HUES6 (cell line): ENCODE results near the gene TRIP10.
"Not testable (repeated sequence)": the region's sequence is repeated elsewhere in the genome, so short reads cannot be mapped to it uniquely, and the experiment has no call there.

Source experiments
- H3K27ac ChIP-seq: 2 replicates; pipeline ENCODE4 v1.7.0; 2013; ENCODE audit warnings: low read depth, mild to moderate bottlenecking, low read length, inconsistent platforms
- H3K27me3 ChIP-seq: 2 replicates; pipeline ENCODE4 v1.6.1; 2013; ENCODE audit warnings: low read length; ENCODE audit not compliant: control insufficient read depth, insufficient read depth
- H3K36me3 ChIP-seq: 2 replicates; pipeline ENCODE4 v1.6.1; 2013; ENCODE audit warnings: low read length; ENCODE audit not compliant: control insufficient read depth, insufficient read depth
- H3K4me1 ChIP-seq: 2 replicates; pipeline ENCODE4 v1.6.1; 2013; ENCODE audit warnings: low read length; ENCODE audit not compliant: control insufficient read depth, insufficient read depth
- H3K4me3 ChIP-seq: 2 replicates; pipeline ENCODE4 v1.5.1; 2013; ENCODE audit warnings: low read depth, low read length
- H3K9ac ChIP-seq: one replicate; pipeline ENCODE4 v1.6.1; 2013; ENCODE audit warnings: mild to moderate bottlenecking, low read length
- H3K9me3 ChIP-seq: 2 replicates; pipeline ENCODE4 v1.6.1; 2013; ENCODE audit warnings: low read depth, low read length; ENCODE audit not compliant: control insufficient read depth, insufficient read depth

The TRIP10 gene

DNA sequence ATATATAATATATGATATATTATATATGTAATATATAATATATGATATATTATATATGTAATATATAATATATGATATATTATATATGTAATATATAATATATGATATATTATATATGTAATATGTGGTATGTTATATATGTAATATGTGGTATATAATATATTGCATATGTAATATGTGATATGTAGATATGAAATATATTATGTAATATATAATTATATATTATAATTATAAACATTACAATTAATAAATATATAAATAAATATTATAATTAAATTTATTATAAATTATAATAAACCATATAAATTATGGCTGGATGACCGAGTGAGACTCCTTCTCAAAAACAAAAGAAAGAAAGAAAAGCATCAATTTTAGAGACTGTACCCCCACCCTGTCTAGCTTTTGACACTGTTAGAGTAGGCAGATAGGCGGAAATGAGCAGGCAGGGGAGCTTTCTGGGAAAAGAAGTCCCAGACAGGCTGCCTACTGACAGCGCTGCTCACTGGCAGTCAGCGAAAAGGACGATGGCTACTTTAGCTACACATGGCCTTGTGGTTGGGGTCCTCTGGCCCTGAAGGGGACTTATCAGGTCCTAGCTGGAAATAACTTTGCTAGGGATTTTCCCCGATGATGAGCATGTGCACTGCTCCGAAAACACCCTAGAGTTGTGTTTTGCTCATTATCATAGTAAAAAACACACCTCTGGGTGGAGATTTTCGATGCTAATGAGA is 38.7 kb upstream of the TRIP10 start:
- H3K27ac ChIP-seq, result no peak overlapping the region
- H3K9ac ChIP-seq, result no peak overlapping the region
- no peaks in the 10 kb centered on the region for H3K9me3 ChIP-seq
- H3K36me3 ChIP-seq, result peaks cover 20% of the 10 kb centered on the region
- no peak overlapping the region for H3K4me3 ChIP-seq
- no peaks in the 10 kb centered on the region for H3K4me1 ChIP-seq
- H3K27me3 ChIP-seq, result no peaks in the 10 kb centered on the region

DNA sequence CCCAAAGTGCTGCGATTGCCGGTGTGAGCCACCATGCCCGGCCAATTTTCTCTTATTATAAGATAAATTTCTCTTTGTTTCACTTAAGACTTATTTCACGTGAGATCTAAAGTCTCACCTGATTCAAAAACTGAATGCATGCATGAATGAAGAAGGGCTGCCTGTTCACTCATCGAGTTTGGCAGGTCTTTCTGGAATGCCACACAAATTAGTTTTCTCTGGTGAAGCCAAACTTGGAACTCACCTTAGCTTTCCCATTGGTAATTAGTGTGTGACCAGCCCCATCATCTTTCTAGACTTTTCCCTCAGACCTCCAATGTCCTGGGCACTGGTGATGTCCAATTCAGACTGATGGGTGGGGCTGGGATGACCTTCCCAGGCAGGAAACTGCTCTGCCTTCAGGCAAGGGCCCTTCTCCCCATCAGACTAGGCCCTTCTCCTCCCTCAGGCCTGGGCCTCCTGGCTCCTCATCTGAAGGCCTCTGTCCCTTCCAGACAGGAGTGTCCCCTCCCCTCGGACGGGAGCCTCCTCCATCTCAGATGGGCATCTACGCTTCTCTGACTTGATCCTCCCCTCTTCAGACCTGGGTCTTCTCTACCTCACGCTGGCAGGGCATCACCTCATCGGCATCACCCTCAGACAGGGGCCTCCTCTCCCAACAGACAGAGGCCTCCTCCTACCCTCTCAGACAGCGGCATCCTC is 33.4 kb upstream of the TRIP10 start:
- Histone ChIP-seq H3K27me3 (peaks cover 12% of the 10 kb centered on the region; the same call in 1 of the 2 replicates), H3K36me3 (peaks cover 17% of the 10 kb centered on the region), H3K27ac (no peak overlapping the region), H3K4me3 (no peak overlapping the region), H3K4me1 (no peaks in the 10 kb centered on the region), H3K9me3 (no peaks in the 10 kb centered on the region), H3K9ac (no peak overlapping the region)

DNA sequence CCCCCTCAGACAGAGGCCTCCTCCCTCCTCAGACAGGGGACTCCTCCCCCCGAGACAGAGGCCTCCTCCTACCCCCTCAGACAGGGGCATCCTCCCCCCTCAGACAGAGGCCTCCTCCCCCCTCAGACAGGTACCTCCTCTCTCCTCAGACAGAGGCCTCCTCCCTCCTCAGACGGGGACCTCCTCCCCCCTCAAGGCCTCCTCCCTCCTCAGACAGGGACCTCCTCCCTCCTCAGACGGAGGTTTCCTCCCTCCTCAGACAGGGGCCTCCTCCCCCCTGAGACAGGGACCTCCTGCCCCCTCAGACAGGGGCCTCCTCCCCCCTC is 32.9 kb upstream of the TRIP10 start:
- H3K9me3 ChIP-seq, result no peaks in the 10 kb centered on the region

DNA sequence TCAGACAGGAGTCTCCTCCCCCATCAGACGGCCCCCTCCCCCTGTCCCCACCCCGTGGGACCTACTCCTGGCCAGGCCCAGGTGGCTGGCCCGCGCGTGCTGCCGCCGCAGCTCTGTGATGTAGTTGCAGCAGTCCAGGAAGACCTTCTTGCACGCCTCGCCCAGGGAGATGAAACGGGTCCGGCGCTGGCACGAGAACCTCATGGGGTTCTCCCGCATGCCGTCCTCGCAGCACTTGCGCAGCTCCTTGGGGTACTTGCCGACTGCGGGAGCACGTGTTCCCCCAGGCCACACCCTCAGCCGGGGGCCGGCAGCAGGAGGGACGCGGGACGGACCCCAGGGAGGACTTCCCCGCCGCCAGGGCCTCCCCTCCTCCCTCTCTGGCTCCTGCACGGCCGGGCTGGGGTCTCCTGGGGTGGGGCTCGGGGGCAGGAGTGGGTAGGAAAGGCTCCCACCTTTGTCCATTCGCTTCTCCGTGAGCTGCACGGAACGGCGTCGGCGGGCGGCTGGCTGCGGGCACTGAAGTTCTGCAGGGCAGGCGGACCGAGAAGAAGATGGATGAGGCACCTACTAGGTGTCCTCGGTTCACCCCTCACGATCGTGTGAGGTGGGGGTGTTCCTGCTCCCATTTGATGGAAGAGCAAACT is 32.3 kb upstream of the TRIP10 start:
- Histone ChIP-seq H3K9ac (no peak overlapping the region), H3K36me3 (peaks cover 18% of the 10 kb centered on the region), H3K4me1 (no peaks in the 10 kb centered on the region), H3K9me3 (no peaks in the 10 kb centered on the region), H3K4me3 (no peak overlapping the region), H3K27me3 (peaks cover 16% of the 10 kb centered on the region; the same call in 1 of the 2 replicates), H3K27ac (no peak overlapping the region)

More for the DNA sequence above, 32.9 kb upstream of the TRIP10 start:
- peaks cover 16% of the 10 kb centered on the region for H3K36me3 ChIP-seq
- no peak overlapping the region for H3K27ac ChIP-seq
- H3K9ac ChIP-seq, result no peak overlapping the region
- H3K4me3 ChIP-seq, result no peak overlapping the region
- no peaks in the 10 kb centered on the region for H3K4me1 ChIP-seq
- peaks cover 14% of the 10 kb centered on the region; the same call in 1 of the 2 replicates for H3K27me3 ChIP-seq

DNA sequence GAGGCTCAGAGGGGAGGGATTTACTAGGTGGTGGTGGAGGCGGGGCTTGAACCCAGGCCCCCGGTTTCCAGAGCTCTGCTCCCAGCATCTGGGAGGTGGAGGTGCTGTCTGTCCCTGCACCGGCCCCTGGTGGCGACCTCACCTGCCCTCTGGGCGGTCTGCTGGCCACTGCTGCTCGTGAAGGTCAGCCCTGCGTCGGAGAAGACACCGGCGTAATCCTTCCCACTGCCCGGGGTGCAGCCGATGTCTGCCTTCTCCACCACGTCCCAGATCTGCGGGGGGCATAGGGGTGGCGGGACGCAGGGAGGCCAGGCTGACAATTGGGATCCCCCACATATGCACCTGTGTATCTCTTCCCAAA is 31.8 kb upstream of the TRIP10 start:
- Histone ChIP-seq H3K27me3 (peaks cover 16% of the 10 kb centered on the region; the same call in 1 of the 2 replicates), H3K36me3 (peaks cover 18% of the 10 kb centered on the region), H3K27ac (no peak overlapping the region), H3K9ac (no peak overlapping the region), H3K4me1 (no peaks in the 10 kb centered on the region), H3K9me3 (no peaks in the 10 kb centered on the region), H3K4me3 (no peak overlapping the region)

DNA sequence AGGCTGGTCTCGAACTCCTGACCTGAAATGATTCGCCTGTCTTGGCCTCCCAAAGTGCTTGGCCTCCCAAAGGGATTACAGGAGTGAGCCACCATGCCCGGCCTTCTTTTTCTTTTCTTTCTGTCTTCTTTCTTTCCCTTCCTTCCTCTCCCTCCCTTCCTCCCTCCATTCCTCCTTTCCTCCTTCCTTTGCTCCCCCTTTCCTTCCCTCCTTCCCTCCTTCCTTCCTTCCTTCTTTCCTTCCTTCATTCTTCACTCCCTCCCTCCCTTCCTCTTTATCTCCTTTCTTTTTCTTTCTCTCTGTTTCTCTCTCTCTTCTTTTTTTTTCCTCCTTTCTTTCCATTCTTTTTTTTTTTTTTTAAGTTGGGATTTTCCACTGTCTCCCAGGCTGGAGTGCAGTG is 31.1 kb upstream of the TRIP10 start:
- no peak overlapping the region for H3K27ac ChIP-seq
- H3K4me1 ChIP-seq, result no peaks in the 10 kb centered on the region
- no peak overlapping the region for H3K9ac ChIP-seq
- H3K27me3 ChIP-seq, result peaks cover 16% of the 10 kb centered on the region; the same call in 1 of the 2 replicates
- no peaks in the 10 kb centered on the region for H3K9me3 ChIP-seq
- no peak overlapping the region for H3K4me3 ChIP-seq
- peaks cover 18% of the 10 kb centered on the region for H3K36me3 ChIP-seq

DNA sequence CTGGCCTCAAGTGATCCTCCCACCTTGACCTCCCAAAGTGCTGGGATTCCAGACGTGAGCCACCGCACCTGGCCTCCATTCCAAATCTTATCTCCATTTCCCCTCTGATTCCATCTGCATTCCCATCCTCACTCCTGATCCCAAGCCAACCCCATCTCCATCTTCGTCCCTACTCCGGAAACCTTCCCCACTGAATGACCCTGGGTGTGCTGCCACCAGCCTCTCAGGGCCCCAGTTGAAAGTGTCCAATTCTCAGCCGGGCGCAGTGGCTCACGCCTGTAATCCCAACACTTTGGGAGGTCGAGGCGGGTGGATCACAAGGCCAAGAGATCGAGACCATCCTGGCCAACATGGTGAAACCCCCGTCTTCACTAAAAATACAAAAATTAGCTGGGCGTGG is 30.6 kb upstream of the TRIP10 start:
- H3K27ac ChIP-seq, H3K4me3 ChIP-seq, H3K9ac ChIP-seq, H3K4me1 ChIP-seq, H3K9me3 ChIP-seq: not testable (repeated sequence)
- peaks cover 18% of the 10 kb centered on the region for H3K36me3 ChIP-seq
- H3K27me3 ChIP-seq, result peaks cover 16% of the 10 kb centered on the region; the same call in 1 of the 2 replicates

DNA sequence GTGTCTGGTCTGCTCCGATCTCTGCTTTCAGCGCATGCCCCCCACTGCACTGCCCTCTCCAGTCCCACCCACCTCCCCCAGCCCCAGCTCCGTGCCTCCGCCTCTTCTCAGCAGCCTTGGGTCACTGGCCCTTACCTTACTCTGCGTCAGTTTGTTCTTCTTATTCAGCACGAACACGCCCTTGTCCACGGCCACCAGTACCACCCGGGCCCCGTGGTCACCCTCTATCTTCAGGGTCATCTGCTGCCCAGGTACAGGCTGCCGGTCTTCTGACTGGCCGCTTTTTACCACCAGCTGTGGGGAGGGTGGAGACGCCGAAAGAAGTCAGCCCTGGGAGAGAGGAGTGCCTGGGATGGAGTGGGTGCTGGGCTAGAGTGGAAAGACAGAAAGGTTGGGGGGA is 29.9 kb upstream of the TRIP10 start:
- Histone ChIP-seq H3K27ac (no peak overlapping the region), H3K4me3 (no peak overlapping the region), H3K4me1 (no peaks in the 10 kb centered on the region), H3K9me3 (no peaks in the 10 kb centered on the region), H3K9ac (no peak overlapping the region), H3K27me3 (peaks cover 16% of the 10 kb centered on the region; the same call in 1 of the 2 replicates), H3K36me3 (peaks cover 18% of the 10 kb centered on the region)

DNA sequence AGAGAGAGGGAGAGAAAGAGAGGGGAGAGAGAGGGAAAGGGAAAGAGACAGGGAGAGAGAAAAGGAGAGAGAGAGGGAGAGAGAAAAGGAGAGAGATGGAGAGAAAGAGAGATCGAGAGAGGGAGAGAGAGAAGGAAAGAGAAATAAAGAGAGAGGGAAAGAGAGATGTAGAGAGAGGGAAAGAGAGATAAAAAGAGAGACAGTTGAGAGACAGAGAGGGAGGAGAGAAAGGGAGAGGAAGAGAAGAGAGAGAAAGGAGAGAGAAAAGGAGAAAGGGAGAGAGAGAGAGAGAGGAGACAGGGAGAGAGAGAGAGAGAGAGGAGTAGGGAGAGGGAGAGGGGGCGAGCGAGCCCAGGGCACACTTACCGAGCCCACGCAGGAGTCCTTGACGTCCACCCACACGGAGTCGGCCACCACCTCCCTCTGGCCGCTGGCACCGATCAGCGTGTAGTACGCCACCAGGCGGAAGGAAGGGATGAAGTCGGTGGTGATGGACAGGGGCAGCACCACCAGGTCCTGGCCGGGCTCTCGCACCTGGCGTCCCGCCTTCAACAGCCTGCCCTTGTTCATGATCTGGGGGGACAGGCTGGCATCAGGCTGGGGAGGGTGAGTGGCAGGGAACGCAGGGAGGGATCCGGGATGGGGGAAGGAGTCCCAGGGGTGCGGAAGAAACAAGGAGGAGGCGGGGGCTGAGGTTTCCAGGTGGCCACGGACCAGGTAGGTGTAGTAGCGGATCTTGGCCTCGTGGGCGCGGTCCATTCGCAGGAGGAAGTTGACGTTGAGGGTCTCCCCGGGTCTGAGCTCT is 29.0 kb upstream of the TRIP10 start:
- Histone ChIP-seq H3K4me3 (peak overlapping the region; percentile 23; the same call in 1 of the 2 replicates), H3K9me3 (no peaks in the 10 kb centered on the region), H3K27me3 (peaks cover 16% of the 10 kb centered on the region; the same call in 1 of the 2 replicates), H3K4me1 (no peaks in the 10 kb centered on the region), H3K9ac (no peak overlapping the region), H3K27ac (no peak overlapping the region), H3K36me3 (peaks cover 18% of the 10 kb centered on the region)

DNA sequence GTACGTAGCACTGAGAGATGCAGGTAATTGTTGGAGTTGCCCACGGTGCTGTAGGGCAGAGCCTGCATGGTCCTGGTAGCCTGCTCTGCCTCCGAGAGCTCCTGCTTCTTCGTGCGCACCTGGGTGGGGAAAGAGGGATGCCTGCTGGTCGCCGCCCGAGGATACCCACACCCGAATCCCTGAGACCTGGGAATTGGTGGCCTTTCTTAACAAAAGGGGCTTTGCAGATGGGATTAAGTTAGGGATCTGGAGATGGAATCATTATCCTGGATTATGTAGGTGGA is 28.5 kb upstream of the TRIP10 start:
- H3K36me3 ChIP-seq, result peaks cover 16% of the 10 kb centered on the region
- H3K27me3 ChIP-seq, result peaks cover 16% of the 10 kb centered on the region; the same call in 1 of the 2 replicates
- H3K4me3 ChIP-seq, result no peak overlapping the region; the same call in 1 of the 2 replicates
- H3K4me1 ChIP-seq, result no peaks in the 10 kb centered on the region
- no peaks in the 10 kb centered on the region for H3K9me3 ChIP-seq
- H3K27ac ChIP-seq, result no peak overlapping the region
- H3K9ac ChIP-seq, result no peak overlapping the region
